Pons (tissue), 1 donor: ENCODE measurements around the gene CDH23.

ENCODE experiments used
- DNase-seq: peaks from one replicate; pipeline ENCODE4 v3.0.0-alpha.2; 2016; ENCODE audit warnings: low spot score

Gene CDH23

GRCh38 chr10:71369602-71370001 lies 27.1 kb upstream of the CDH23 start:
- DNase-seq, result no peak

- DNase-seq, result no peak
Observed at GRCh38 chr10:71370031-71370430, 26.7 kb upstream of the CDH23 start.

GRCh38 chr10:71371750-71372166 lies 25.0 kb upstream of the CDH23 start:
- DNase-seq, result peak; percentile 71

GRCh38 chr10:71372882-71373495 lies 23.7 kb upstream of the CDH23 start:
- no peak for DNase-seq

GRCh38 chr10:71374481-71375233 lies 22.1 kb upstream of the CDH23 start:
- no peak for DNase-seq

- DNase-seq, result no peak
Observed at GRCh38 chr10:71375952-71376351, 20.8 kb upstream of the CDH23 start.

- peak; percentile 74 for DNase-seq
Observed at GRCh38 chr10:71378336-71379117, 18.2 kb upstream of the CDH23 start.

- peak; percentile 68 for DNase-seq
Observed at GRCh38 chr10:71379118-71379766, 17.5 kb upstream of the CDH23 start.

- DNase-seq, result no peak
Observed at GRCh38 chr10:71380841-71381240, 15.9 kb upstream of the CDH23 start.

- no peak for DNase-seq
Observed at GRCh38 chr10:71381611-71382010, 15.1 kb upstream of the CDH23 start.

GRCh38 chr10:71382028-71382427 lies 14.7 kb upstream of the CDH23 start:
- DNase-seq, result no peak

GRCh38 chr10:71382757-71383156 lies 14.0 kb upstream of the CDH23 start:
- no peak for DNase-seq

GRCh38 chr10:71383972-71384687 lies 12.6 kb upstream of the CDH23 start:
- DNase-seq, result peak; percentile 59

- DNase-seq, result no peak
Observed at GRCh38 chr10:71388171-71388570, 8.5 kb upstream of the CDH23 start.

GRCh38 chr10:71388583-71389310 lies 8.0 kb upstream of the CDH23 start:
- DNase-seq, result no peak

GRCh38 chr10:71389768-71390460 lies 6.8 kb upstream of the CDH23 start:
- DNase-seq, result no peak

GRCh38 chr10:71390461-71390835 lies 6.3 kb upstream of the CDH23 start:
- peak; percentile 70 for DNase-seq

GRCh38 chr10:71390921-71391690 lies 5.6 kb upstream of the CDH23 start:
- DNase-seq, result no peak

GRCh38 chr10:71391701-71392100 lies 5.0 kb upstream of the CDH23 start:
- no peak for DNase-seq

GRCh38 chr10:71392292-71392691 lies 4.4 kb upstream of the CDH23 start:
- no peak for DNase-seq
